Peyer's patch (tissue), 4 donors: ENCODE measurements around the gene SERPINB1.

Experiments used
- CTCF ChIP-seq, 6 experiments: fragments of 450-650 bp in 4 of 6; fragments of 200-600 bp in 2 of 6; sonication (generic) in 1 of 6; IDR thresholded peaks; one replicate each; pipeline ENCODE4 v1.5.1; 2017 to 2019; ENCODE audit warnings: antibody characterized with exemption in 6 of 6, mild to moderate bottlenecking in 3 of 6, moderate library complexity in 1 of 6
- POLR2A ChIP-seq, 2 donors: fragments of 450-650 bp; IDR thresholded peaks; one replicate each; pipeline ENCODE4 v1.5.1; 2017; ENCODE audit warnings: antibody characterized with exemption in 2 of 2, mild to moderate bottlenecking in 2 of 2, moderate library complexity in 2 of 2

- TF ChIP-seq POLR2A (IDR thresholded peaks at IDR 0.05) (no peak), CTCF (IDR thresholded peaks at IDR 0.05) (no peak)
Measured at GRCh38 chr6:2817903-2818443, 23.7 kb downstream of the SERPINB1 start.
